ENCODE data around the gene TRIOBP. TPM values are rescaled to one million over a fixed set of nuclear protein-coding genes. Genes with fewer than 3 reads are reported as not detected.

TRIOBP gene
- total RNA-seq, 4 donors from 2014 or later = 54.6 to 89.1 (median 83.6) TPM

- H3K9me3 ChIP-seq = no peaks in the 10 kb centered on the region
- peaks cover 3 to 54% (median 15%) of the 10 kb centered on the region in 4 donors for H3K4me1 ChIP-seq
- no peak for DNase-seq
Measured at GRCh38 chr22:37672920-37673455, 23.9 kb upstream of the TRIOBP start.

GRCh38 chr22:37674248-37674647, 22.6 kb upstream of the TRIOBP start:
- Histone ChIP-seq H3K27ac (peak overlapping the region; percentile 90 to 98 (median 92)), H3K4me1 (peaks cover 3 to 59% (median 15%) of the 10 kb centered on the region in 4 donors)

More at GRCh38 chr22:37672920-37673455, 23.9 kb upstream of the TRIOBP start:
- H3K36me3 ChIP-seq = no peaks in the 10 kb centered on the region
- H3K27ac ChIP-seq = peak overlapping the region in 3 of 4 donors; percentile 10 to 98 (median 93)
- TF ChIP-seq CTCF (IDR thresholded peaks at IDR 0.05) (no peak), POLR2A (IDR thresholded peaks at IDR 0.05) (no peak)
- H3K4me3 ChIP-seq = no peak overlapping the region
- no peaks in the 10 kb centered on the region for H3K27me3 ChIP-seq

GRCh38 chr22:37674951-37675929, 21.6 kb upstream of the TRIOBP start, which contains the start of gene LGALS1:
LGALS1 (plus strand) TSS chr22:37675636; CDS start chr22:37675703, 67 bp downstream.
- Histone ChIP-seq H3K4me3 (peak within 1 kb of the TSS; percentile 50 to 68 (median 62)), H3K27me3 (no peaks in the 10 kb centered on the region), H3K9me3 (no peaks in the 10 kb centered on the region), H3K36me3 (no peaks in the 10 kb centered on the region), H3K4me1 (peaks cover 3 to 59% (median 15%) of the 10 kb centered on the region in 4 donors), H3K27ac (peak within 1 kb of the TSS; percentile 90 to 98 (median 92))
- TF ChIP-seq CTCF (IDR thresholded peaks at IDR 0.05) (peak in 1 of 6 experiments; percentile 27), POLR2A (IDR thresholded peaks at IDR 0.05) (no peak)
- peak; percentile 83 to 95 (median 92) for DNase-seq

More at GRCh38 chr22:37674248-37674647, 22.6 kb upstream of the TRIOBP start:
- H3K36me3 ChIP-seq = no peaks in the 10 kb centered on the region
- no peaks in the 10 kb centered on the region for H3K27me3 ChIP-seq
- H3K4me3 ChIP-seq = no peak overlapping the region
- DNase-seq = no peak
- no peaks in the 10 kb centered on the region for H3K9me3 ChIP-seq
- no peak for TF ChIP-seq CTCF (IDR thresholded peaks at IDR 0.05)
- no peak for TF ChIP-seq POLR2A (IDR thresholded peaks at IDR 0.05)

- peaks cover 3 to 64% (median 15%) of the 10 kb centered on the region in 4 donors for H3K4me1 ChIP-seq
- peak overlapping the region; percentile 50 to 68 (median 62) for H3K4me3 ChIP-seq
- H3K27ac ChIP-seq = peak overlapping the region; percentile 90 to 98 (median 92)
- H3K36me3 ChIP-seq = no peaks in the 10 kb centered on the region
- no peak for TF ChIP-seq POLR2A (IDR thresholded peaks at IDR 0.05)
- no peak for TF ChIP-seq CTCF (IDR thresholded peaks at IDR 0.05)
- H3K9me3 ChIP-seq = no peaks in the 10 kb centered on the region
- DNase-seq = peak in 1 of 3 donors; percentile 48
- H3K27me3 ChIP-seq = no peaks in the 10 kb centered on the region
Measured at GRCh38 chr22:37675930-37676735, 20.7 kb upstream of the TRIOBP start.

All from Peyer's patch (tissue), 4 donors.